Measurements from ENCODE around the gene SLC12A4.
"Not testable (repeated sequence)": the region's sequence is repeated elsewhere in the genome, so short reads cannot be mapped to it uniquely, and the experiment has no call there.

The SLC12A4 gene

GRCh38 chr16:67924140-67924906, 44.1 kb downstream of the SLC12A4 start:
- no peak for DNase-seq

- DNase-seq: no peak
Measured at GRCh38 chr16:67923414-67924116, 44.9 kb downstream of the SLC12A4 start.

GRCh38 chr16:67922740-67923139, 45.7 kb downstream of the SLC12A4 start:
- peak; percentile 53 for DNase-seq

GRCh38 chr16:67922221-67922620, 46.2 kb downstream of the SLC12A4 start:
- no peak for DNase-seq

GRCh38 chr16:67919622-67920221, 48.7 kb downstream of the SLC12A4 start:
- no peak for DNase-seq

GRCh38 chr16:67917852-67918236, 50.6 kb downstream of the SLC12A4 start:
- DNase-seq: no peak

GRCh38 chr16:67917140-67917851, 51.1 kb downstream of the SLC12A4 start:
- no peak for DNase-seq

- no peak for DNase-seq
Measured at GRCh38 chr16:67915831-67916723, 52.4 kb downstream of the SLC12A4 start.

GRCh38 chr16:67915496-67915769, 53.0 kb downstream of the SLC12A4 start:
- DNase-seq: not testable (repeated sequence)

- no peak for DNase-seq
Measured at GRCh38 chr16:67914758-67915495, 53.5 kb downstream of the SLC12A4 start.

- no peak for DNase-seq
Measured at GRCh38 chr16:67910158-67910557, 58.3 kb downstream of the SLC12A4 start.

- no peak for DNase-seq
Measured at GRCh38 chr16:67909056-67909742, 59.2 kb downstream of the SLC12A4 start.

- no peak for DNase-seq
Measured at GRCh38 chr16:67907397-67908180, 60.8 kb downstream of the SLC12A4 start.

GRCh38 chr16:67902831-67903230, 65.6 kb downstream of the SLC12A4 start:
- no peak for DNase-seq

- no peak for DNase-seq
Measured at GRCh38 chr16:67901734-67902133, 66.7 kb downstream of the SLC12A4 start.

- no peak for DNase-seq
Measured at GRCh38 chr16:67897231-67897630, 71.2 kb downstream of the SLC12A4 start.

- no peak for DNase-seq
Measured at GRCh38 chr16:67893743-67894399, 74.6 kb downstream of the SLC12A4 start.
